OCI-LY3 (cell line): ENCODE results near the gene EHMT1.
A peak's percentile ranks its signal among the peaks of the same experiment; 100 is the strongest.
"Not testable (repeated sequence)": the region's sequence is repeated elsewhere in the genome, so short reads cannot be mapped to it uniquely, and the experiment has no call there.

Source experiments
- H2AFZ ChIP-seq: fragments of 200-600, 300-600 bp; shearing (Covaris generic); 2 replicates; pipeline ENCODE4 v1.6.0; 2014; ENCODE audit warnings: antibody characterized with exemption, low read depth, low read length
- H3K27ac ChIP-seq: fragments of 200-600, 300-600 bp; sonication (generic); 2 replicates; pipeline ENCODE4 v1.5.1; 2014; ENCODE audit warnings: mild to moderate bottlenecking, low read length, moderate library complexity, mixed read lengths
- H3K27me3 ChIP-seq: fragments of 200-600, 300-600 bp; sonication (generic); 2 replicates; pipeline ENCODE4 v1.6.1; 2014; ENCODE audit warnings: low read depth, low read length, mixed read lengths
- H3K36me3 ChIP-seq: fragments of 200-600, 300-600 bp; sonication (generic); replicated peaks from 2 replicates; pipeline ENCODE3; 2014; ENCODE audit warnings: low read depth, low read length, mixed read lengths
- H3K4me1 ChIP-seq: fragments of 300-600, 200-600 bp; sonication (generic); 2 replicates; pipeline ENCODE4 v1.6.1; 2014; ENCODE audit warnings: low read length, mixed read lengths
- H3K4me2 ChIP-seq: fragments of 200-600, 300-600 bp; sonication (generic); 2 replicates; pipeline ENCODE4 v1.6.1; 2014; ENCODE audit warnings: low read length, mixed read lengths
- H3K4me3 ChIP-seq: fragments of 300-600, 200-600 bp; sonication (generic); 2 replicates; pipeline ENCODE4 v1.5.1; 2014; ENCODE audit warnings: antibody characterized with exemption, mild to moderate bottlenecking, low read length, moderate library complexity
- H3K79me2 ChIP-seq: fragments of 300-600, 200-600 bp; shearing (Covaris generic); 2 replicates; pipeline ENCODE4 v1.6.1; 2014; ENCODE audit warnings: mild to moderate bottlenecking, low read length, mixed read lengths
- H3K9ac ChIP-seq: fragments of 300-600, 200-600 bp; shearing (Covaris generic); 2 replicates; pipeline ENCODE4 v1.6.0; 2014; ENCODE audit warnings: mild to moderate bottlenecking, low read length, moderate library complexity
- H3K9me3 ChIP-seq: fragments of 200-600, 300-600 bp; shearing (Covaris generic); 2 replicates; pipeline ENCODE4 v1.6.1; 2014; ENCODE audit warnings: low read length, mixed read lengths; ENCODE audit not compliant: insufficient read depth
- H4K20me1 ChIP-seq: fragments of 200-600, 300-600 bp; sonication (generic); 2 replicates; pipeline ENCODE4 v1.6.1; 2016; ENCODE audit warnings: low read length, mixed read lengths; ENCODE audit not compliant: insufficient read depth
- CTCF ChIP-seq: fragments of 200-600, 300-600 bp; sonication (generic); IDR thresholded peaks from 2 replicates; pipeline ENCODE4 v1.5.1; 2014; ENCODE audit warnings: antibody characterized with exemption, low read length, low read depth
- EZH2phosphoT487 ChIP-seq: fragments of 200-600 bp; shearing (Covaris generic); IDR thresholded peaks from 2 replicates; pipeline ENCODE4 v1.6.1; 2018; ENCODE audit warnings: antibody characterized with exemption, mixed run types, low read depth

Gene EHMT1

DNA sequence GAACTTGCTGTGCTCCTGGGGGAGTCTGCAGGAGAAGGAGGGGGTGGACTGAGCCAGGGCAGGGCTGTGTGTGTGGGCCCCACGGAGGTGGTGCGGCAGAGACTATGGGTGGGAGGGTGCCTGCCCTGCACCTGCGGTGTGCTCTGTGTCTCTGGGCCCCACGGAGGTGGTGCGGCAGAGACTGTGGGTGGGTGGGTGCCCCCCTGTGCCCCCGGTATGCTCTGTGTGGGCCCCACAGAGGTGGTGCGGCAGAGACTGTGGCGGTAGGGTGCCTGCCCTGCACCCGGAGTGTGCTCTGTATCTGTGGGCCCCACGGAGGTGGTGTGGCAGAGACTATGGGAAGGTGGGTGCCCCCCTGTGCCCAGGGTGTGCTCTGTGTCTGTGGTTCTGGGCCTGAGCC, 103.7 kb downstream of the EHMT1 start:
- H3K36me3 ChIP-seq = peaks cover 44% of the 10 kb centered on the region
- H3K27me3 ChIP-seq = no peaks in the 10 kb centered on the region
- peaks cover 6% of the 10 kb centered on the region; the same call in 1 of the 2 replicates for H3K9me3 ChIP-seq
- TF ChIP-seq EZH2phosphoT487 = no peak
- TF ChIP-seq CTCF = no peak
- peaks cover 58% of the 10 kb centered on the region for H3K79me2 ChIP-seq
- H3K4me3 ChIP-seq = no peak overlapping the region
- peak overlapping the region; percentile 21; the same call in 1 of the 2 replicates for H3K9ac ChIP-seq
- H3K27ac ChIP-seq = peak overlapping the region; percentile 5; the same call in 1 of the 2 replicates
- H2AFZ ChIP-seq = no peak overlapping the region
- peak overlapping the region; percentile 3; the same call in 1 of the 2 replicates for H3K4me2 ChIP-seq
- peaks cover 13% of the 10 kb centered on the region for H3K4me1 ChIP-seq
- H4K20me1 ChIP-seq = no peaks in the 10 kb centered on the region

GRCh38 chr9:137723356-137723755, 104.6 kb downstream of the EHMT1 start:
- Histone ChIP-seq H3K79me2 (peaks cover 60% of the 10 kb centered on the region), H3K4me1 (peaks cover 13% of the 10 kb centered on the region), H3K36me3 (peaks cover 47% of the 10 kb centered on the region)
- H3K4me2 ChIP-seq, H3K9me3 ChIP-seq, H3K4me3 ChIP-seq, H4K20me1 ChIP-seq, H3K9ac ChIP-seq, H3K27ac ChIP-seq, H3K27me3 ChIP-seq, H2AFZ ChIP-seq: not testable (repeated sequence)

DNA sequence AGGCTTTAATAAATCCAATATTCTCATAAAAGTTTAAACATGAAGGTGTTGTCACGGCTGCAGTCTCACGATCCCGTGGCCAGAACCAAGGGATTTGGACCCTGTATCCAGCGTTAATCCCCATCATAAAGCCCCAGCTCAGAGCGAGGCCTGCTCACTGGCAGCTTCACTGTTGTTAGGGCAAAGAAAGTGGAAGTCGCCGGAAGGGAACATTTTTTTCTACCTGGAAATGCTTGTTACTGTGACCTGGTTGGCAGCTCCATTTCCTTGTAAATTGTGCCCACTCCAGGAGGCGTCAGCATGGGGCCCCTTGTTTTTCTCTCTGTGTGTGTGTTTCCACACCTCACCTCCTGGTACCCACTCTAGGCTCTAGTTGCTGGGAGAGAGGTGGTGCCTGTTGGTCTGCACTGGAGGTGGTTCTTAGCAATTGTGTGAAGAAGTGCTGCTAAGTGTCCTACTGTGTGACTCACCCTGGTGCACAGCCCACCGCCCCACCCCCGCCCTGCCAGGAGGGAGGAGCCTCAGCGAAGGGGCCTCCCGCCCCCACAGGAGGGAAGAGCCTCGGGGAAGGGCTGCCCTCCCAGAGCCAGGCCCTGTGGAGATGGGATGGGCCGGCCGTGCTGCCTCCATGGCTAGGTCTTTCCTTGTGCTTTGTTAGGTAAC, 105.1 kb downstream of the EHMT1 start:
- no peak overlapping the region for H2AFZ ChIP-seq
- no peaks in the 10 kb centered on the region for H3K27me3 ChIP-seq
- peaks cover 60% of the 10 kb centered on the region for H3K79me2 ChIP-seq
- H3K27ac ChIP-seq = no peak overlapping the region
- peaks cover 13% of the 10 kb centered on the region for H3K4me1 ChIP-seq
- TF ChIP-seq EZH2phosphoT487 = no peak
- no peak for TF ChIP-seq CTCF
- peaks cover 53% of the 10 kb centered on the region for H3K36me3 ChIP-seq
- no peak overlapping the region for H3K4me3 ChIP-seq
- H3K9me3 ChIP-seq = peaks cover 6% of the 10 kb centered on the region; the same call in 1 of the 2 replicates
- no peak overlapping the region for H3K9ac ChIP-seq
- no peak overlapping the region for H3K4me2 ChIP-seq
- no peaks in the 10 kb centered on the region for H4K20me1 ChIP-seq

- Histone ChIP-seq H3K4me3 (no peak overlapping the region), H3K79me2 (peaks cover 60% of the 10 kb centered on the region), H3K4me2 (no peak overlapping the region), H2AFZ (no peak overlapping the region), H3K9me3 (peaks cover 6% of the 10 kb centered on the region; the same call in 1 of the 2 replicates), H3K9ac (no peak overlapping the region), H3K27me3 (no peaks in the 10 kb centered on the region), H3K36me3 (peaks cover 58% of the 10 kb centered on the region), H3K4me1 (peaks cover 13% of the 10 kb centered on the region), H3K27ac (no peak overlapping the region), H4K20me1 (no peaks in the 10 kb centered on the region)
- TF ChIP-seq EZH2phosphoT487 (no peak), CTCF (no peak)
Observed at GRCh38 chr9:137724818-137725240, 106.0 kb downstream of the EHMT1 start.
